Stimulated activated naive CD4-positive, alpha-beta T cell treated with Interleukin-2 at 50 U/mL for 16 hours (primary cell): Measurements from ENCODE around the gene RAB19.
"Not testable (repeated sequence)": the region's sequence is repeated elsewhere in the genome, so short reads cannot be mapped to it uniquely, and the experiment has no call there.

Experiments used
- DNase-seq: peaks from one replicate; lab custom pipeline; 2025; lab: John Stamatoyannopoulos, UW

RAB19 gene

GRCh38 chr7:140453785-140454656 is 50.2 kb downstream of the RAB19 start:
- DNase-seq = not testable (repeated sequence)

GRCh38 chr7:140454657-140455015 is 50.8 kb downstream of the RAB19 start:
- no peak for DNase-seq

GRCh38 chr7:140455743-140456142 is 51.9 kb downstream of the RAB19 start:
- no peak for DNase-seq

- no peak for DNase-seq
Observed at GRCh38 chr7:140456551-140457051, 52.7 kb downstream of the RAB19 start.

- DNase-seq = no peak
Observed at GRCh38 chr7:140458201-140458600, 54.3 kb downstream of the RAB19 start.

- DNase-seq = no peak
Observed at GRCh38 chr7:140458916-140459315, 55.1 kb downstream of the RAB19 start.

- no peak for DNase-seq
Observed at GRCh38 chr7:140463111-140463510, 59.3 kb downstream of the RAB19 start.

- peak; percentile 38 for DNase-seq
Observed at GRCh38 chr7:140475747-140476333, 72.0 kb downstream of the RAB19 start.

GRCh38 chr7:140476698-140477261 is 72.9 kb downstream of the RAB19 start:
- no peak for DNase-seq
